AG04450 (cell line): Measurements from ENCODE around the gene PDE5A. TPM values are rescaled to one million over a fixed set of nuclear protein-coding genes. Genes with fewer than 3 reads are reported as not detected.

Source experiments
- CTCF ChIA-PET: fragments of 300-600, 350-600 bp; formaldehyde crosslinking; extraction: SDS; loops from one replicate; lab custom pipeline; 2022; ENCODE audit warnings: antibody characterized with exemption, inconsistent platforms; lab: Charles Lee
- POLR2A ChIA-PET: fragments of 350-600 bp; formaldehyde crosslinking; extraction: SDS; loops from one replicate; lab custom pipeline; 2021; ENCODE audit warnings: antibody characterized with exemption, inconsistent platforms; lab: Yijun Ruan, JAX
- DNase-seq: peaks from one replicate; pipeline ENCODE4 v3.0.0-alpha.2; 2011; ENCODE audit warnings: low read depth, low spot score
- H3K27ac ChIP-seq: one replicate; pipeline ENCODE4 v1.5.1; 2012; ENCODE audit warnings: low read depth, low read length, control low read depth
- H3K27me3 ChIP-seq: one replicate; pipeline ENCODE4 v1.6.0; 2012; ENCODE audit warnings: low read length; ENCODE audit not compliant: control insufficient read depth, insufficient read depth
- H3K4me3 ChIP-seq: 2 replicates; pipeline ENCODE4 v1.5.1; 2011; ENCODE audit warnings: mild to moderate bottlenecking, low read depth, low read length, control low read depth
- H3K9me3 ChIP-seq: 2 replicates; pipeline ENCODE4 v1.5.1; 2012; ENCODE audit warnings: low read length; ENCODE audit not compliant: control insufficient read depth, insufficient read depth
- CTCF ChIP-seq: IDR thresholded peaks from 2 replicates; pipeline ENCODE4 v1.5.1; 2011; ENCODE audit warnings: low read depth, low read length, control low read depth, inconsistent platforms
- polyA plus RNA-seq: library from polyadenylated mRNA; depleted of rRNA; stranded (reverse); fragments of >200 nt; gene quantifications from 2 replicates; pipeline ENCODE4 v1.2.3, GENCODE V29; 2011

Gene PDE5A
- polyA plus RNA-seq, 1 experiment: 489 TPM

DNA sequence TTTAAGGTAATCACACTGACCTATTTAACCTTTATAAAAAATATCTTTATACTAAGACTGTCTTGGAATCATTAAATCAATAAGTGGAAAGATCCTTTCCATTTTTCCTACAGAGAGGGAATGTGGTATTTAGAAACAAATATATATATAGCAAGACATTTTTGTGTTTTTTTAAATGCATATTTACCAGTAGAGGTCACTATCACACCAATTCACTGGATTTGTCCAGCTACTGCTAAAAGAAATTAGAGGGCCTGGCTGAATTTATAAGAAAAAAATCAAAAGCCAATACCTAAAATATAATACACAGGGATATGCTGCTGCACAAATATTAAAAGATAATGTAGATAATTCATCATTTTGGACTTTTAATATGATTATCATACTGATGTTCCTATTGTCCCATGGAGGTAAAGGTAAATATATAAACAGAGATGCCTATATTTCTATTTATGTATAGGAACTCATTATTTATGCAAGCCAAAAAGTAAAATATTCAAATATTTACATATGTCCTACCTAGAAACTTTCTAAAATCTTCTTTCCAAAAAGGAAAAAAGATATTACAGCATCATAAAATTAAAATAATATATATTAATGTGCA is 69.5 kb downstream of the PDE5A start:
- no peaks in the 10 kb centered on the region for H3K27me3 ChIP-seq
- CTCF ChIA-PET: interaction anchor here (0.5 to 3.8 kb wide), 18 partner anchors 8 to 503 kb away, joined by 3 to 45 read pairs (median 5); partner anchors contain the start of gene PDE5A
- POLR2A ChIA-PET: interaction anchor here (0.5 to 0.9 kb wide), 2 partner anchors 12 to 68 kb away, joined by 3 to 7 read pairs; no protein-coding TSS in a partner anchor
- peak; percentile 45 for TF ChIP-seq CTCF
- H3K4me3 ChIP-seq: no peak overlapping the region
- no peaks in the 10 kb centered on the region for H3K9me3 ChIP-seq
- H3K27ac ChIP-seq: no peak overlapping the region
- DNase-seq: no peak

DNA sequence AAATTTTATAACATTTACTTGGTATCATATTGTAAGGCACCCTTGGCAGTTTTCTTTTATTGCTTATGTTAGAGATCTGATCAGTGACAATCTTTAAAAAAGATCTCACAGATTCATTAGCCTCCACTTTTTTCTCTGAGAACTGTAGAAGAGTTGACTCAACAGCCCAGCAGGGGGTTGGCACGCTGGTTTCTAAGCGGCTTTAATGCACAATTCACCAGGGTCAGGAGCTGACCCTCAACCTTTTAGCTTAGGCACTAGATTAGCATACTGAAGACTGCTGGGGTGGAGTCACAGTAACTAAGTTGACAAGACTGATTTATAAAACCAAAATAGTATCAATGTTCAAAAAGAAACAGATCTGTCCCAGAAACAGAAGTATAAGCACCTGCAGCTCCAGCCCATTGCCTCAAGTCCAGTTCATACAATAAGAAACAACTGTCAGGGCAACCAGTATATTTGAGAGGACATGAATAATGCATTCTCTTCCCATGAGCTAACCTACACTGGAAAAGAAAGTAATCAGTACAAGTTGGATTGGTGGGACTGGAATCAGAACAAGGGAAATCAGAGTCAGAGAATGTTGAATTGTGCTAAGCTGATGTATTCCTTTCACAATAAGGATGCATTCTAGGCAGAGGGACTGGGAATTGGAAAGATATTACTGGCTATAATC is 77.6 kb downstream of the PDE5A start:
- no peak for TF ChIP-seq CTCF
- Histone ChIP-seq H3K4me3 (no peak overlapping the region), H3K27ac (no peak overlapping the region), H3K9me3 (no peaks in the 10 kb centered on the region), H3K27me3 (no peaks in the 10 kb centered on the region)
- POLR2A ChIA-PET: no interaction called here
- CTCF ChIA-PET: interaction anchor here (0.9 kb wide), 1 partner anchor 505 kb away, joined by 3 read pairs; no protein-coding TSS in a partner anchor
- no peak for DNase-seq

DNA sequence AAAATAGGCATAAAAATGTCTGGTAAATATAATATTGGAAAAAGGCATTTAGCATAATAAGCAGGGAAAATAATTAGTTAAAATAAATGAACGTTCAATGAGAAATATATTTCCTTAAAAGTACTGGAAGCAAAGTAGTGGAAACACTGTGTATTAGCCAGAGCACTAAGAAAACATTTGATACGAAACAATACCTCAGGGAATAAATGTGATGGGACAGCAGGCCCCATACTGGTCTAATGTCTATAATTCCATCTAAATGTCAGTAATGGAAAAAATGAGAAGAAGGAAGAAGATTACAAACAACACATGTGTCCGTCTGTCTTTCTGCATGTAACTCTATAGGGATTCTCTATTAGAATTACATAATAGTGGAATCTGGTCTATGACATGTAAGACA is 79.0 kb downstream of the PDE5A start:
- POLR2A ChIA-PET: no interaction called here
- CTCF ChIA-PET: no interaction called here
- H3K27me3 ChIP-seq: no peaks in the 10 kb centered on the region
- DNase-seq: no peak
- TF ChIP-seq CTCF: no peak
- no peak overlapping the region for H3K4me3 ChIP-seq
- no peaks in the 10 kb centered on the region for H3K9me3 ChIP-seq
- H3K27ac ChIP-seq: no peak overlapping the region

GRCh38 chr4:119543779-119544178 is 84.8 kb downstream of the PDE5A start:
- Histone ChIP-seq H3K4me3 (no peak overlapping the region), H3K27ac (peak overlapping the region; percentile 62), H3K9me3 (no peaks in the 10 kb centered on the region), H3K27me3 (no peaks in the 10 kb centered on the region)
- no peak for DNase-seq
- ChIA-PET CTCF (no interaction called here), POLR2A (no interaction called here)
- no peak for TF ChIP-seq CTCF

DNA sequence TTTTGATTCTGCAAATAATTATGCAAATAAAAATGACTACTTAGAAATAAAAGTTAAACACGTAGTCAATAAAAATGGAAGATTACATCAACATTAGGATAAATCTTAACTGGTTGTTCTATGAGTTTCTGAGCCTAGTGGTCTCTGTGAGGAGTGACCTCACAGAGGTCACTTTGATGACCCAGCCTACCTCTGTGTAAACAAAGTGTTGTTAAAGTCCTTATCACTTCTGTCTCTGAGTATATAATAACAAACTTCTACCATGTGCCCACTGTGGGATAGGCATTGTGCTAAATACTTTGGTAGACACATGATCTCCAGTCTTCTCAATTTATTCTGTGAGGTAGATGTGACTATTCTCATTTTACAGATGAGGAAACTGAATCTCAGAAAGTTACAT is 85.4 kb downstream of the PDE5A start:
- no peak for TF ChIP-seq CTCF
- Histone ChIP-seq H3K9me3 (no peaks in the 10 kb centered on the region), H3K27me3 (no peaks in the 10 kb centered on the region), H3K27ac (no peak overlapping the region), H3K4me3 (no peak overlapping the region)
- ChIA-PET POLR2A (no interaction called here), CTCF (no interaction called here)
- no peak for DNase-seq
